Activated CD4-positive, alpha-beta T cell treated with anti-CD3 and anti-CD28 coated beads for 36 hours (primary cell): ENCODE data around the gene OSGIN1. TPM values are rescaled to one million over a fixed set of nuclear protein-coding genes. Genes with fewer than 3 reads are reported as not detected.

Experiments
- ATAC-seq: fragments of 200-7000 bp; cut with Tn5 transposase; one replicate; pipeline ENCODE4 v1.10.0; 2021; ENCODE audit warnings: mild to moderate bottlenecking, moderate library complexity
- CTCF ChIA-PET: fragments of 350-600 bp; sonication (Branson Sonifier 250); formaldehyde crosslinking; loops from one replicate; lab custom pipeline; 2021; ENCODE audit warnings: antibody characterized with exemption; lab: Charles Lee
- POLR2A ChIA-PET: fragments of 350-600 bp; sonication (Branson Sonifier 250); formaldehyde crosslinking; loops from one replicate; lab custom pipeline; 2021; ENCODE audit warnings: antibody characterized with exemption, inconsistent platforms; lab: Charles Lee
- DNase-seq: peaks from one replicate; pipeline ENCODE4 v3.0.0-alpha.2; 2020
- H3K27ac Mint-ChIP-seq: one replicate; pipeline ENCODE4 v1.8.0; 2021; ENCODE audit warnings: mixed read lengths
- H3K27me3 Mint-ChIP-seq: one replicate; pipeline ENCODE4 v1.8.0; 2021; ENCODE audit warnings: mixed read lengths
- H3K36me3 Mint-ChIP-seq: one replicate; pipeline ENCODE4 v1.8.0; 2021; ENCODE audit warnings: low read depth, mixed read lengths
- H3K4me1 Mint-ChIP-seq: one replicate; pipeline ENCODE4 v1.8.0; 2021; ENCODE audit warnings: mixed read lengths
- H3K4me3 Mint-ChIP-seq: one replicate; pipeline ENCODE4 v1.8.0; 2021; ENCODE audit warnings: mild to moderate bottlenecking, moderate library complexity, mixed read lengths
- H3K9me3 Mint-ChIP-seq: one replicate; pipeline ENCODE4 v1.8.0; 2021; ENCODE audit warnings: low read depth, mixed read lengths
- intact Hi-C, 2 experiments: fragments of 100-400 bp; cut with DNase I in 1 of 2; cut with micrococcal nuclease in 1 of 2; formaldehyde crosslinking; loops; one replicate each; pipeline versions ENCODE4 v1.14.2 to v1.15.1; 2022 to 2024; cut with DNase I, micrococcal nuclease
- total RNA-seq, 2 experiments: library from RNA; stranded (reverse); gene quantifications; one replicate each; pipeline ENCODE4 v1.2.3, GENCODE V29; 2021

OSGIN1 gene
- total RNA-seq, 2 experiments from 2014 or later, result 0.75 to 1.0 TPM

DNA sequence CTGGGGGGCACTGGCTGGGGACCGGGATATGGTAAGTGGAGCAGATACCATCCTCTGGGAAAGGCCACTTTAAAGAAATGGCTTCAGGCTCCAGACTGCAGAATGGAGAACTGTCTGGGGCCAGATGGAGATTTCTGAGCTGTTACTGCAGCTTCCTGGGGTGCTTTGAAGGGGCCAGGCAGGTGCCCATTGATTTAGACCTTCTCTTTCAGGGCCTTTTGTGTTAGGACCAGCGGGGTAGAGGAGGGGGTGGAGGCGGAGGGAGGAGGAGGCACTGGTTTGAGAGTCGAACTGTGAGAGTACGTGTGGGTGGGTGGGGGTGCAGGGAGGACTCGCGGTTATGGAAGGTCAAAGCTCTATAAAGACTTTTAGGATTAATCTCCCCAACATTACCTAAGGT is 26.4 kb downstream of the OSGIN1 start:
- CTCF ChIA-PET, result no interaction called here
- Mint-ChIP-seq H3K4me1 (no peaks in the 10 kb centered on the region), H3K9me3 (peaks cover 10% of the 10 kb centered on the region), H3K4me3 (no peak overlapping the region), H3K27me3 (peaks cover 3% of the 10 kb centered on the region), H3K27ac (no peak overlapping the region), H3K36me3 (no peaks in the 10 kb centered on the region)
- POLR2A ChIA-PET, result no interaction called here
- ATAC-seq (no peak), DNase-seq (no peak)
- intact Hi-C loops, result no loop called here

DNA sequence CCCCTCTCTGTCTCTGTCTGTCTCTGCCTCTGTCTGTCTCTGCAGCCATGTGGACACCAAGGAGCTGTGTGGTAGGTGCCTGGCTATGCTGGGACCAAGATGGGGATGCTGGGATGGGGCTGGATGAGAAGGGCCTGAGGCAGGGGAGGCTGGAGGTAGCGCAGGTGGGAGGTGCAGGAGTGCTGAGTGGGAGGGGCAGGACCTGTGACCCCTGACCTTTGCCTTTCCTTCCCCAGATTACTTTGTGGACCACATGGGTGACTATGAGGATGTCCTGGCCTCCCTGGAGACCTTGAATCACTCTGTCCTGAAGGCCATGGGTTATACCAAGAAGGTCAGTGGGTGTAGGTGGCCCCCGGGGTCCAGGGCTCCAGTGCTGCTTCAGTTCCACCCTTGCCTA is 27.8 kb downstream of the OSGIN1 start:
- ChIA-PET CTCF (no interaction called here), POLR2A (no interaction called here)
- ATAC-seq (no peak), DNase-seq (no peak)
- Mint-ChIP-seq H3K4me3 (no peak overlapping the region), H3K27ac (no peak overlapping the region), H3K27me3 (no peaks in the 10 kb centered on the region), H3K4me1 (no peaks in the 10 kb centered on the region), H3K9me3 (peaks cover 10% of the 10 kb centered on the region), H3K36me3 (no peaks in the 10 kb centered on the region)
- intact Hi-C loops, result no loop called here

DNA sequence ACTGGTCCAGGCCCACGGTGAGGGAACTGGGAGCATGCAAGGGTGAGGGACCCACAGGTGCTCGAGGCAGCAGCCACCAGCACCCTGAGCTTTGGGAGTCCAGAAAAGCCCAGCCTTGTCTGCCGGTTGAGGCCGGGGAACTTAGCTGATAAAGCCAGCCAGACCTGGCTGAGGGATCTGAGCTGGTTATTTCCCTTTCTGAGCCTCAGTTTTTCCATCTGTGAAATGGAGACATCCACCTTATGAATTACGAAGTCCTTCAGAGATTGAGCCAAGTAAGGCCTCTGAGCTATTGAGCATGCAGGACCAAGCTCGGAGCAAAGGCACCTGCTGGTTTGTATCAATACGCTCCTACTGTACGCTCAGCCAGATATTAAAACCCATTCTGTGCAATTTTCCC is 28.8 kb downstream of the OSGIN1 start:
- H3K36me3 Mint-ChIP-seq, result no peaks in the 10 kb centered on the region
- no peak for ATAC-seq
- H3K27me3 Mint-ChIP-seq, result peaks cover 2% of the 10 kb centered on the region
- H3K27ac Mint-ChIP-seq, result no peak overlapping the region
- DNase-seq, result no peak
- peaks cover 10% of the 10 kb centered on the region for H3K9me3 Mint-ChIP-seq
- ChIA-PET CTCF (no interaction called here), POLR2A (no interaction called here)
- no peak overlapping the region for H3K4me3 Mint-ChIP-seq
- H3K4me1 Mint-ChIP-seq, result no peaks in the 10 kb centered on the region
- intact Hi-C loops, result no loop called here

DNA sequence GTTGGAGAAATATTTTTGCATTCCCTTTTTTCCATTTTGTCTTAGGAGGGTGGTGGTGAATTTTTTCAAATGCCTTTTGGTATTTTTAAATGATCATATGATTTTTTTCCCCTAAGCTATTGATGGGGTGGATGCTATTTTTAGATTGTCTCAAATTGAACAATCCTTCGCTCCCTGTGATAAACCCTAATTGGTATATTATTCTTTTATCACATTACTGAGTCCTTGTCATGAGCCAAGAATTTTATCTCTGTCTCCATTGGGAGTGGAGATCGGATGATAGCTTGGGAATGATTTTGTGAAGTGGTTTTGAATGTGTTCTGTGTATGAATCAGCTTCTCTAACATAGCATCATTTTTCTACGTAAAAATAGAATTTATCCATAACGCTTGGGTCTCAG is 30.5 kb downstream of the OSGIN1 start:
- POLR2A ChIA-PET, result no interaction called here
- H3K27ac Mint-ChIP-seq, result no peak overlapping the region

DNA sequence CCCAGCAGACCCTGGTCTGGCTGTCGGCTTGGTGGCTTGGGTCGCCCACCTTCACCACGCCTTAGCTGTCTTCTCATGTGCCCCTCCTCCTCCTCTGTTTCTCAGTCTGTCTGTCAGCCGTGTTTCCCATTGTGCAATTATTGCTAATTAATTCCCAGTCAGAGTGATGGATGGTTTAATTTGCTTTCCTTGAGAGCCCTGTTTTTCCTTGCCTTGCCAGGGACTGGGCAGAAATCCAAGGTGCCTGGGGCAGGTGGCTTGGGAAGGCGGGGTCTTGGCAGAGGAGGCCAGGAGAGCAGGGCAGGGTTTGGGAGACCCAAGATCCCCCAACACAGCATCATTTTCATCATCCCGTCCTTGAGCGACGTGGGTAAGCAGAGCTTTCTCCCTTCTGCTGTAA is 36.3 kb downstream of the OSGIN1 start:
- H3K4me1 Mint-ChIP-seq, result no peaks in the 10 kb centered on the region
- H3K27me3 Mint-ChIP-seq, result peaks cover 30% of the 10 kb centered on the region

More for the DNA sequence above, 30.5 kb downstream of the OSGIN1 start:
- ATAC-seq (no peak), DNase-seq (no peak)
- CTCF ChIA-PET, result interaction anchor here (0.6 to 1.1 kb wide), 3 partner anchors 27 to 82 kb away, joined by 3 read pairs; no protein-coding TSS in a partner anchor
- no peaks in the 10 kb centered on the region for H3K4me1 Mint-ChIP-seq
- H3K36me3 Mint-ChIP-seq, result no peaks in the 10 kb centered on the region
- peaks cover 2% of the 10 kb centered on the region for H3K27me3 Mint-ChIP-seq
- H3K9me3 Mint-ChIP-seq, result peaks cover 5% of the 10 kb centered on the region
- H3K4me3 Mint-ChIP-seq, result no peak overlapping the region
- intact Hi-C loops, result no loop called here

DNA sequence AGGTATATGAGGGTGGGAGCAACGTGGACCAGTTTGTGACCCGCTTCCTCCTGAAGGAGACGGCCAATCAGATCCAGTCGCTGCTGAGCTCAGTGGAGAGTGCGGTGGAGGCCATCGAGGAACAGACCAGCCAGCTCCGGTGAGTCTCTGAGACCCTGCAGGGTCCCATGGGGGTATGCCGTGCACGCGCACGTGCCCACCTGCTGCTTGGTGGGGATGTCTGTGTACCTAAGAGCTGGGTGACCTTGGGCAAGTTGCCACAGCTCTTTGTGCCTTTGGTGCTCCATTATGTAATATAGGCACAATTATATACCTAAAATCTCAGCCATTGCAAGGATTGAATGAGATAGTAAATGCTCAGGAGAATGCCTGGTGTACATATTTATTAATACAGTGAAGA is 37.5 kb downstream of the OSGIN1 start:
- H3K4me1 Mint-ChIP-seq, result no peaks in the 10 kb centered on the region
- peaks cover 37% of the 10 kb centered on the region for H3K27me3 Mint-ChIP-seq
- H3K36me3 Mint-ChIP-seq, result no peaks in the 10 kb centered on the region
- intact Hi-C loops, result no loop called here
- peaks cover 2% of the 10 kb centered on the region for H3K9me3 Mint-ChIP-seq
- ATAC-seq (no peak), DNase-seq (no peak)
- no peak overlapping the region for H3K4me3 Mint-ChIP-seq
- H3K27ac Mint-ChIP-seq, result no peak overlapping the region
- CTCF ChIA-PET, result no interaction called here
- POLR2A ChIA-PET, result no interaction called here

More for the DNA sequence above, 36.3 kb downstream of the OSGIN1 start:
- ChIA-PET POLR2A (interaction anchor here (0.5 kb wide), 1 partner anchor 39 kb away, joined by 3 read pairs; no protein-coding TSS in a partner anchor), CTCF (interaction anchor here (1.0 to 1.6 kb wide), 2 partner anchors 33 to 74 kb away, joined by 4 read pairs; no protein-coding TSS in a partner anchor)
- no peaks in the 10 kb centered on the region for H3K36me3 Mint-ChIP-seq
- DNase-seq, result no peak
- no peak overlapping the region for H3K4me3 Mint-ChIP-seq
- peaks cover 2% of the 10 kb centered on the region for H3K9me3 Mint-ChIP-seq
- no peak overlapping the region for H3K27ac Mint-ChIP-seq
- no peak for ATAC-seq
- intact Hi-C loops, result no loop called here

DNA sequence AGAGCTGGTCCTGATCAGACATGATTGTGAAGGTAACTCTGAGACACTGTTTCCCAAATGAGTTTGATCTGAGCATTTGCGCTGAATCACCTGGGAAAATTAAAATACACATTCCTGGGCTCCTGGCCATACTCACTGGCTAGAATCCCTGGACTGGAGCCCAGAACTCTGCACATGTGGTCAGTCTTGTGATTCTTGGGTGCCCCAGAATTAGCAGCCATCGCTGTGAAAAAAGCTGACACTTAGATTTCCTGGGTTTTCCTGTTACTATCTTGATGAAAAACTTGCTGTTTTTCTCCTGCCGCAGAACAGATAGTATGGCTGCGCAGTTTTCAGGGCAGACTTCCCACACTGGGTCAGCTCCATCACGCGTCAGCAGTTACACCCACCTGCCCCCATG is 39.6 kb downstream of the OSGIN1 start:
- no peaks in the 10 kb centered on the region for H3K36me3 Mint-ChIP-seq
- H3K27me3 Mint-ChIP-seq, result peaks cover 42% of the 10 kb centered on the region
- ChIA-PET POLR2A (no interaction called here), CTCF (interaction anchor here (0.5 to 0.7 kb wide), 2 partner anchors 14 to 366 kb away, joined by 3 to 4 read pairs; no protein-coding TSS in a partner anchor)
- no peak for DNase-seq
- no peak for ATAC-seq
- H3K27ac Mint-ChIP-seq, result no peak overlapping the region
- H3K4me1 Mint-ChIP-seq, result no peaks in the 10 kb centered on the region
- H3K9me3 Mint-ChIP-seq, result peaks cover 2% of the 10 kb centered on the region
- H3K4me3 Mint-ChIP-seq, result no peak overlapping the region
- intact Hi-C loops, result no loop called here

DNA sequence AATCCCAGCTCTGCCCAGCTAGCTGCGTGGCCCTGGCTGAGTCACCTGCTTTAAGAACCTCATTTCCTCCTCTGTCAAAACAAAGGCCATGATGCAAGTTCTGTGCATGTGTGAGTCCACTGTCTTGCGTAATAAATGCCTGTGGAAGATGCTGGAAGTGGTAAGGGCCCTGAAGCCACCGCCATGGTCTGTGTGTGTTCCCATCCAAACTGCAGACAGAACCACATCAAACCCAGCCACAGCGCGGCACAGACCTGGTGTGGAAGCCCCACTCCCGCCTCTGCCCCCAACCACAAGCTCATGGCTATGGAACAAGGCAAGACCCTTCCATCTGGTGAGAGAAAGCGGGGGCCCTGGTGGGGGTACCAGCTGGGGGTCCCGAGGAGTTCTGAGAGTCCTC is 41.0 kb downstream of the OSGIN1 start:
- Mint-ChIP-seq H3K27ac (no peak overlapping the region), H3K36me3 (no peaks in the 10 kb centered on the region), H3K27me3 (peaks cover 40% of the 10 kb centered on the region), H3K4me3 (no peak overlapping the region), H3K9me3 (peaks cover 2% of the 10 kb centered on the region), H3K4me1 (no peaks in the 10 kb centered on the region)
- POLR2A ChIA-PET, result no interaction called here
- intact Hi-C loops, result no loop called here
- DNase-seq (no peak), ATAC-seq (peak; percentile 47)
- CTCF ChIA-PET, result interaction anchor here (0.5 to 1.0 kb wide), 3 partner anchors 12 to 175 kb away, joined by 3 to 4 read pairs (median 3); no protein-coding TSS in a partner anchor

DNA sequence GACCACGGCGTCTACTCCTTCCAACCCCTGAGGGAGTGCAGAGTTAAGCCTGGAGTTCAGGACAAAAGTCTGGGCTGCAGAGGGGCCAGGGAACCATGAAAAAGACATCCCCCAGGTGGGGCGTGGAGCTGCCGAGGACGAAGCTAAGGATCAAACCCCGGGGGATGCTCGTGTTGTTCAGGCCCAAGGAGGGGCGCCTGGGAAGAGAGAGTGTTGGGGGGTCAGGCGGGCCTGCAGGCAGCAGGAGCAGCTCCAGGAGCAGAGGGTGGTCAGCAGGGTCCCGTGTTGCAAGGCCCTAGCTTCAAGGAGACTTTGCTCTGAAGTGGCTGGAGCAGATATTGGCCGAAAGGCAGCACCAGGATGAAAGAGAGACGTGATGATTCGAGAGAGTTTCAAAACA is 41.7 kb downstream of the OSGIN1 start:
- ChIA-PET CTCF (interaction anchor here (0.6 to 1.0 kb wide), 2 partner anchors 12 to 52 kb away, joined by 3 read pairs; no protein-coding TSS in a partner anchor), POLR2A (interaction anchor here (0.5 kb wide), 1 partner anchor 88 kb away, joined by 3 read pairs; no protein-coding TSS in a partner anchor)
- Mint-ChIP-seq H3K9me3 (peaks cover 2% of the 10 kb centered on the region), H3K36me3 (no peaks in the 10 kb centered on the region), H3K27ac (no peak overlapping the region), H3K27me3 (peaks cover 38% of the 10 kb centered on the region), H3K4me3 (no peak overlapping the region), H3K4me1 (no peaks in the 10 kb centered on the region)
- no peak for ATAC-seq
- no peak for DNase-seq
- intact Hi-C loops, result no loop called here

DNA sequence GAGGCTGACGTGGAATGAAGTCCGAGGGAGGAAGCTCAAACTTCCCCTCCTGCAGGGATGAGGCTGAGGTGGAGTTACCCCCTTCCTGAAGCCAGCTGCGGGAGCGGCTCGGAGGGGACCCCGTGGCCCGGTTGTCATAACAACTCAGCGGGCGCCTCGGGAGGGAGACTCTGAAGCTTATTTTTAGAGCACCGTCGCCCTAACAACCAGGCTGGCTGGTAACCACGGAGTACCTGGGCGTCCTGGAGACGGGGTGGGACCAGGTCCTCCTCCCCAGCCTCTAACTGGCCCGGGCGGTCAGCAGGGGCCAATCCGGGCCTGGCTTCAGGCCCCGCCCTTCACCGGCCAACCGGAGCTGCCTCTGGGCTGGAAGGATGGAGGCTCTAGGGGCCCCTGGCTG is 42.7 kb downstream of the OSGIN1 start:
- Mint-ChIP-seq H3K27me3 (peaks cover 30% of the 10 kb centered on the region), H3K36me3 (no peaks in the 10 kb centered on the region), H3K4me1 (no peaks in the 10 kb centered on the region), H3K4me3 (no peak overlapping the region), H3K9me3 (peaks cover 2% of the 10 kb centered on the region), H3K27ac (no peak overlapping the region)
- ATAC-seq (no peak), DNase-seq (no peak)
- CTCF ChIA-PET, result interaction anchor here (0.6 to 0.7 kb wide), 2 partner anchors 10 to 690 kb away, joined by 3 to 4 read pairs; no protein-coding TSS in a partner anchor
- POLR2A ChIA-PET, result no interaction called here
- intact Hi-C loops, result no loop called here

DNA sequence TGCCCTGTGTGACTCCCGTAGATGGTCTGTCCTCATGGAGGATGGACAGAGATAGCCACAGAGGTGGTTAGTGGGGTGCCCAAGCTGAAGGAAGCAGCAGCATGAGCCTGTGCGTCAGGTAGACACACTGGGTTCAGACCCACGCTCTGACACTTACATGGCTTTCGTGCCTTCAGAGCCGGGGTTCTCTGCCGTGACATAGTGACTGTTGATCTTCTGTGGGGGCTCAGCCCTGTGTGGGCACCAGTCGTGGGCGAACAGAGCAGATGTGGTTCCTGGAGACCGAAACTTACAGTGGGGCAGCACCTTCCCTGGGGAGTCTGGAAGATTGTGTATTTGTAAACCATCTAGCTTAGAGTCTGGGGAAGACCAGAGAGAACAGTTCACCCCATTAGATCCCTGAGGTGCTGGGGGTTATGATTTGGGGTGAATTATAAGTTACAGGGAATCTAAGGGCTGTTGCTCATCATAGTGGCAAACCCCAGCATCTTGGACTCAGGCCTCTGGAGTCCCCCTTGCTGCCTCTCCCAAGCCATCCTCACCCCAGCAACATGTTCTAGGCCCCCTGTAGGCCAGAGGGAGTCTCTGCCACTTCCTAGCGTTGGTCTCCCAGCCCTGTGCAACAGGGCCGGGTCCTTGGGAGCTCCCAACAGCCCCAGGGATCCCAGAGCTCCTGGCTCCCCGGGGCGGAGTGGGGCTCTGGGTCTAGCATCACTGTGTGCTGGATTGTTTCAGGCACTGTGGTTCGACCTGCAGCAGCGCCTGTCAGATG is 43.6 kb downstream of the OSGIN1 start:
- peaks cover 2% of the 10 kb centered on the region for H3K9me3 Mint-ChIP-seq
- POLR2A ChIA-PET, result no interaction called here
- H3K4me1 Mint-ChIP-seq, result no peaks in the 10 kb centered on the region
- H3K4me3 Mint-ChIP-seq, result no peak overlapping the region
- no peak overlapping the region for H3K27ac Mint-ChIP-seq
- peaks cover 30% of the 10 kb centered on the region for H3K27me3 Mint-ChIP-seq
- intact Hi-C loops, result no loop called here
- DNase-seq (no peak), ATAC-seq (no peak)
- CTCF ChIA-PET, result interaction anchor here (0.7 kb wide), 1 partner anchor 691 kb away, joined by 3 read pairs; no protein-coding TSS in a partner anchor
- no peaks in the 10 kb centered on the region for H3K36me3 Mint-ChIP-seq

DNA sequence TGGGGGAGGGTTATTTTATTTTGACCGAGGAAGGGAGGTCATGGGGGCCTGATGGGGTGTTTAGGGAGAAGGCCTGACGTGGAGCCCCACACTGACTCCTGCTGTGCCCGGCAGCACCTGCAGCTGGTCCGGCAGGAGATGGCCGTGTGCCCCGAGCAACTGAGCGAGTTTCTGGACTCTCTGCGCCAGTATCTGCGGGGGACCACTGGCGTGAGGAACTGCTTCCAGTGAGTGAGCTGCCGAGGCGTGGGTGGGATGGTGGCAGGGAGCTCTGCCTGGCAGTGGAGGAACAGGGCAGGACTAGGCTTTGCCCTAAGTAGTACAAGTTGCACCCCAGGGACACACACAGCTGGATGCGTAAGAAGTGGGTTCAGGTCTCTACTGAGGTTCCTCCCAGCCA is 45.1 kb downstream of the OSGIN1 start:
- Mint-ChIP-seq H3K4me1 (no peaks in the 10 kb centered on the region), H3K4me3 (no peak overlapping the region), H3K27ac (no peak overlapping the region), H3K27me3 (peaks cover 22% of the 10 kb centered on the region), H3K9me3 (no peaks in the 10 kb centered on the region), H3K36me3 (no peaks in the 10 kb centered on the region)
- intact Hi-C loops, result no loop called here
- DNase-seq (no peak), ATAC-seq (no peak)
- ChIA-PET CTCF (interaction anchor here (0.9 kb wide), 1 partner anchor 179 kb away, joined by 3 read pairs; no protein-coding TSS in a partner anchor), POLR2A (no interaction called here)
